NB4 (cell line): ENCODE results near the gene LMNA.
A peak's percentile ranks its signal among the peaks of the same experiment; 100 is the strongest.

Experiments used
- DNase-seq: peaks from one replicate; pipeline ENCODE4 v3.0.0; 2010; ENCODE audit warnings: low read depth
- H3K4me3 ChIP-seq: one replicate; pipeline ENCODE4 v1.5.1; 2011; ENCODE audit warnings: mild to moderate bottlenecking, low read depth, low read length, moderate library complexity
- CTCF ChIP-seq: IDR thresholded peaks from one replicate; pipeline ENCODE4 v1.5.1; 2012; ENCODE audit warnings: low read depth, low read length
- MAX ChIP-seq: IDR thresholded peaks from 2 replicates; pipeline ENCODE4 v1.6.1; 2011; ENCODE audit warnings: low read depth, low read length
- MYC ChIP-seq: IDR thresholded peaks from 2 replicates; pipeline ENCODE4 v1.6.1; 2011; ENCODE audit warnings: low read depth, low read length
- POLR2A ChIP-seq: IDR thresholded peaks from 2 replicates; pipeline ENCODE4 v1.6.1; 2011; ENCODE audit warnings: mild to moderate bottlenecking; ENCODE audit not compliant: insufficient read length; ENCODE audit errors: extremely low read depth

Gene LMNA

GRCh38 chr1:156148216-156148615, 33.7 kb downstream of the LMNA start:
- TF ChIP-seq MAX (peak; percentile 42; the same call in 1 of the 2 replicates), MYC (peak; percentile 49; the same call in 1 of the 2 replicates), CTCF (no peak)
- DNase-seq = peak; percentile 78
- H3K4me3 ChIP-seq = no peak overlapping the region

GRCh38 chr1:156149374-156150332, 35.1 kb downstream of the LMNA start:
- TF ChIP-seq MYC (no peak), CTCF (no peak), POLR2A (no peak), MAX (no peak)
- H3K4me3 ChIP-seq = no peak overlapping the region
- DNase-seq = no peak

- DNase-seq = no peak
- no peak overlapping the region for H3K4me3 ChIP-seq
These were observed 36.0 kb downstream of the LMNA start for GRCh38 chr1:156150333-156151011.

GRCh38 chr1:156151093-156151688, 36.7 kb downstream of the LMNA start:
- TF ChIP-seq MAX (no peak), POLR2A (no peak), CTCF (no peak), MYC (no peak)
- H3K4me3 ChIP-seq = no peak overlapping the region
- no peak for DNase-seq

More at GRCh38 chr1:156150333-156151011, 36.0 kb downstream of the LMNA start:
- TF ChIP-seq MYC (no peak), CTCF (no peak), POLR2A (no peak), MAX (no peak)

- no peak overlapping the region for H3K4me3 ChIP-seq
- TF ChIP-seq MAX (no peak), POLR2A (no peak), MYC (no peak), CTCF (no peak)
- no peak for DNase-seq
These were observed 38.1 kb downstream of the LMNA start for GRCh38 chr1:156152628-156153027.
